GM12878 (cell line): ENCODE measurements around the gene FGGY. TPM values are rescaled to one million over a fixed set of nuclear protein-coding genes. Genes with fewer than 3 reads are reported as not detected.
A peak's percentile ranks its signal among the peaks of the same experiment; 100 is the strongest.
"Not testable (repeated sequence)": the region's sequence is repeated elsewhere in the genome, so short reads cannot be mapped to it uniquely, and the experiment has no call there.

Source experiments
- ATAC-seq: fragments of 200-7000 bp; cut with Tn5 transposase; 3 replicates; pipeline ENCODE4 v1.9.1; 2020; ENCODE audit warnings: mild to moderate bottlenecking, moderate library complexity
- BruUV-seq: library from RNA; stranded (reverse); fragments of 400-500 nt; replicated peaks from 2 replicates; lab custom pipeline; 2021; lab: Mats Ljungman, UMichigan
- CTCF ChIA-PET: fragments of 300-600 bp; sonication (Branson Sonifier 250); formaldehyde crosslinking; extraction: SDS; loops from one replicate; lab custom pipeline; 2021; ENCODE audit warnings: inconsistent platforms; lab: Yijun Ruan, JAX
- POLR2A ChIA-PET: fragments of 350-600 bp; formaldehyde crosslinking; extraction: SDS; loops from one replicate; lab custom pipeline; 2021; ENCODE audit warnings: inconsistent platforms; lab: Charles Lee
- RAD21 ChIA-PET: fragments of 300-600 bp; sonication (Branson Sonifier 250); formaldehyde crosslinking; loops from one replicate; lab custom pipeline; 2023; ENCODE audit warnings: antibody characterized with exemption; ENCODE audit not compliant: unreplicated experiment; lab: Charles Lee
- SMC1A ChIA-PET: fragments of 300-600 bp; sonication (Branson Sonifier 250); formaldehyde crosslinking; loops from one replicate; lab custom pipeline; 2023; ENCODE audit not compliant: unreplicated experiment, uncharacterized antibody; lab: Charles Lee
- DNase-seq: peaks from one replicate; pipeline ENCODE4 v3.0.0-alpha.2; 2011; ENCODE audit warnings: low read depth, low spot score
- FAIRE-seq: peaks from 3 replicates; lab custom pipeline; 2011; peaks lifted over from hg19 to GRCh38; lab: Jason Lieb, UNC
- H2AFZ ChIP-seq: 2 replicates; pipeline ENCODE4 v1.6.0; 2011; ENCODE audit warnings: low read depth, low read length, control low read depth; ENCODE audit not compliant: control insufficient read depth
- H3K27ac ChIP-seq: 2 replicates; pipeline ENCODE4 v1.5.1; 2011; ENCODE audit warnings: control low read depth; ENCODE audit not compliant: control insufficient read depth, insufficient read depth
- H3K27me3 ChIP-seq, 2 experiments: replicated peaks in 1 of 2; 2 replicates each; pipeline versions ENCODE4 v1.6.0 to v1.6.1; 2011; ENCODE audit warnings: low read length in 1 of 2; ENCODE audit not compliant: control insufficient read depth in 2 of 2, insufficient read depth in 2 of 2
- H3K36me3 ChIP-seq, 2 experiments: 2 replicates each; pipeline ENCODE4 v1.5.1; 2011; ENCODE audit warnings: low read length in 1 of 2; ENCODE audit not compliant: control insufficient read depth in 2 of 2, insufficient read depth in 2 of 2
- H3K4me1 ChIP-seq: 2 replicates; pipeline ENCODE4 v1.6.1; 2011; ENCODE audit warnings: mild to moderate bottlenecking, low read length, moderate library complexity, mixed read lengths; ENCODE audit not compliant: control insufficient read depth, insufficient read depth
- H3K4me2 ChIP-seq: 2 replicates; pipeline ENCODE4 v1.6.0; 2011; ENCODE audit warnings: control low read depth; ENCODE audit not compliant: control insufficient read depth, insufficient read depth
- H3K4me3 ChIP-seq: fragments of 200-600 bp; sonication (generic); 2 replicates; pipeline ENCODE4 v1.5.1; 2016
- H3K79me2 ChIP-seq: 2 replicates; pipeline ENCODE4 v1.6.0; 2011; ENCODE audit warnings: low read length; ENCODE audit not compliant: control insufficient read depth, insufficient read depth
- H3K9ac ChIP-seq: 2 replicates; pipeline ENCODE4 v1.8.0; 2011; ENCODE audit warnings: low read length, control low read depth, mixed read lengths; ENCODE audit not compliant: control insufficient read depth, insufficient read depth
- H3K9me3 ChIP-seq: replicated peaks from 3 replicates; pipeline ENCODE4 v1.5.1; 2011; ENCODE audit warnings: mild to moderate bottlenecking, low read length; ENCODE audit not compliant: control insufficient read depth, insufficient read depth
- H4K20me1 ChIP-seq: 2 replicates; pipeline ENCODE4 v1.6.0; 2011; ENCODE audit not compliant: control insufficient read depth, insufficient read depth
- ETV6 ChIP-seq, 2 experiments: fragments of 450-650 bp in 1 of 2; IDR thresholded peaks in 1 of 2; conservative IDR thresholded peaks in 1 of 2; 2 replicates each; pipeline ENCODE4 v1.6.1; 2014; ENCODE audit warnings: antibody characterized with exemption in 1 of 2, borderline replicate concordance in 1 of 2, low read depth in 1 of 2, mild to moderate bottlenecking in 1 of 2, moderate library complexity in 1 of 2
- ZNF24 ChIP-seq: fragments of 450-650 bp; IDR thresholded peaks from 2 replicates; pipeline ENCODE4 v1.6.1; 2017; ENCODE audit warnings: antibody characterized with exemption, mild to moderate bottlenecking
- WGBS: methylation state at CpG from one replicate; pipeline ENCODE4 v1.1.6; 2016; ENCODE audit warnings: low lambda C conversion rate; ENCODE audit not compliant: insufficient replicate concordance, insufficient coverage; ENCODE audit errors: missing lambda C conversion rate; 5-methylcytosine and 5-hydroxymethylcytosine counted together
- in situ Hi-C: fragments of 300-500 bp; cut with MboI; formaldehyde crosslinking; loops from 9 replicates; pipeline ENCODE4 v1.14.3; 2018; ENCODE audit warnings: mixed read lengths
- intact Hi-C: fragments of 100-400 bp; cut with micrococcal nuclease; formaldehyde crosslinking; loops from one replicate; pipeline ENCODE4 v1.14.2; 2022; ENCODE audit not compliant: unreplicated experiment
- polyA plus RNA-seq, 11 experiments: library from polyadenylated mRNA; depleted of rRNA in 4 of 11; unstranded in 6 of 11; stranded (reverse) in 5 of 11; fragments of >200 nt; fragmentation: Nextera tagmentation in 4 of 11; fragmentation: Illumina TruSeq in 1 of 11; extraction: Ambion mirVana in 4 of 11; extraction: Trizol in 1 of 11; gene quantifications; 1 replicate in 1 of 11; 2 replicates in 10 of 11; pipeline versions ENCODE4 v1.2.1 to v1.2.3, GENCODE V29; 2011 to 2016; ENCODE audit warnings: inconsistent platforms in 2 of 11, missing spikeins in 2 of 11, low read depth in 1 of 11
- total RNA-seq, 4 experiments: library from RNA; depleted of rRNA in 3 of 4; stranded (reverse); fragments of >200 nt in 3 of 4; fragmentation: Illumina TruSeq in 1 of 4; extraction: Trizol in 1 of 4; gene quantifications; 2 replicates each; pipeline versions ENCODE4 v1.2.1 to v1.2.3, GENCODE V29; 2013 to 2021

FGGY gene
- total and polyA plus RNA-seq, 10 of the 15 experiments (the other 5 are each of a cell fraction or from before 2014, with no cell fraction given) = 6.2 to 11.9 (median 7.5) TPM

- FAIRE-seq = no peak
- SMC1A ChIA-PET = no interaction called here
- H3K36me3 ChIP-seq = no peaks in the 10 kb centered on the region
- RAD21 ChIA-PET = no interaction called here
- peaks cover 3% of the 10 kb centered on the region; the same call in 1 of the 2 replicates for H3K4me1 ChIP-seq
- no peak overlapping the region for H3K27ac ChIP-seq
- intact Hi-C loops (loop anchor here (5.0 to 10.0 kb wide), 4 partner anchors 154 to 456 kb away; no protein-coding TSS in a partner anchor), in situ Hi-C loops (loop anchor here (5.0 to 10.0 kb wide), 2 partner anchors 398 to 514 kb away; partner anchors contain the start of gene JUN)
- 97% methylated on average over 6 of the region's 6 CpGs for WGBS
- H3K4me3 ChIP-seq = no peak overlapping the region
- CTCF ChIA-PET = no interaction called here
- ATAC-seq = no peak
- no peak overlapping the region for H3K4me2 ChIP-seq
- H3K9me3 ChIP-seq = no peaks in the 10 kb centered on the region
- H3K79me2 ChIP-seq = no peaks in the 10 kb centered on the region; the same call in 1 of the 2 replicates
- TF ChIP-seq ZNF24 = 0 out of 2 replicates have a peak, but pooled peaks have one; percentile 34
- TF ChIP-seq ETV6 (conservative IDR thresholded peaks at IDR 0.05 in 1 of 2, IDR thresholded peaks at IDR 0.05 in 1 of 2; ENCODE audit: borderline replicate concordance in 1 of 2, low read depth in 1 of 2) = no peak
- H4K20me1 ChIP-seq = no peaks in the 10 kb centered on the region
- no peak overlapping the region for H2AFZ ChIP-seq
- POLR2A ChIA-PET = no interaction called here
- no peaks in the 10 kb centered on the region for H3K27me3 ChIP-seq
- no TSS peak for BruUV-seq
- no peak overlapping the region for H3K9ac ChIP-seq
- no peak for DNase-seq
These were observed 1.9 kb downstream of the FGGY start for GRCh38 chr1:59298710-59299346.

GRCh38 chr1:59299670-59300069 lies 2.8 kb downstream of the FGGY start:
- ChIA-PET CTCF (interaction anchor here (1.5 kb wide), 1 partner anchor 27 kb away, joined by 3 read pairs; no protein-coding TSS in a partner anchor), POLR2A (interaction anchor here (0.7 kb wide), 1 partner anchor 20 kb away, joined by 3 read pairs; no protein-coding TSS in a partner anchor), SMC1A (interaction anchor here (1.4 kb wide), 1 partner anchor 27 kb away, joined by 4 read pairs; no protein-coding TSS in a partner anchor)
- ATAC-seq, H3K4me3 ChIP-seq, H3K9ac ChIP-seq, H3K79me2 ChIP-seq, H3K4me2 ChIP-seq, FAIRE-seq, H4K20me1 ChIP-seq, H3K27ac ChIP-seq, H3K36me3 ChIP-seq, H3K9me3 ChIP-seq, H3K4me1 ChIP-seq, RAD21 ChIA-PET, DNase-seq, BruUV-seq, H3K27me3 ChIP-seq, H2AFZ ChIP-seq: not testable (repeated sequence)
- intact Hi-C loops (loop anchor here (5.0 to 10.0 kb wide), 4 partner anchors 155 to 455 kb away; no protein-coding TSS in a partner anchor), in situ Hi-C loops (loop anchor here (5.0 to 10.0 kb wide), 2 partner anchors 398 to 515 kb away; partner anchors contain the start of gene JUN)
- WGBS = 98% methylated on average over 11 of the region's 11 CpGs
